ENCODE measurements around the gene VAX1.

DNA sequence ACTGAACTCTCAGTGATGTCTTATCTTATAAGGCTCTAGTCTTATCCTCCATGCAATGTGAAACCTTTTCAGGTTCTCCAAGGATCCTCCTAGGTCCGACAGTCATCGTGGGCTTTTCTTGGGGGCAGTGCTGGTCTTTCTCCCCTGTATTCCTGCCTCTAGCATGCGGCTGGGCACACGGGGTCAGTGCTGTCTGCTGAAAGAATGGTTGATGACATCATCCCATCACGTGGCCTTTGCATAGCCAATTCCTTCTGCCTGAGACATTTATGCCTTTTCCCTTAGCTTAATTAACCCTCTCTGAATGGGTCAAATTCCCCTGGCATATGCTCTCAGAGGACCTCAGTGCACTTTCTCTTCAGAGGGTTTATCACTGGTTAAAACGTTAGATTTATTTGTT lies 32.2 kb upstream of the VAX1 start:
- TF ChIP-seq ZNF274 (IDR thresholded peaks at IDR 0.05; ENCODE audit: low read depth, low read length) (no peak), SUZ12 (IDR thresholded peaks at IDR 0.05; ENCODE audit: extremely low read depth, insufficient read depth, insufficient read length) (no peak), YY1 (IDR thresholded peaks at IDR 0.05; ENCODE audit: insufficient read depth, insufficient read length) (no peak)
